ENCODE measurements around the gene TRIP12. TPM values are rescaled to one million over a fixed set of nuclear protein-coding genes. Genes with fewer than 3 reads are reported as not detected.
"Not testable (repeated sequence)": the region's sequence is repeated elsewhere in the genome, so short reads cannot be mapped to it uniquely, and the experiment has no call there.

Gene TRIP12
- total and polyA plus RNA-seq, 2 of the 13 experiments (the other 11 are each of a cell fraction or from before 2014, with no cell fraction given), result 72.1 to 153 TPM

DNA sequence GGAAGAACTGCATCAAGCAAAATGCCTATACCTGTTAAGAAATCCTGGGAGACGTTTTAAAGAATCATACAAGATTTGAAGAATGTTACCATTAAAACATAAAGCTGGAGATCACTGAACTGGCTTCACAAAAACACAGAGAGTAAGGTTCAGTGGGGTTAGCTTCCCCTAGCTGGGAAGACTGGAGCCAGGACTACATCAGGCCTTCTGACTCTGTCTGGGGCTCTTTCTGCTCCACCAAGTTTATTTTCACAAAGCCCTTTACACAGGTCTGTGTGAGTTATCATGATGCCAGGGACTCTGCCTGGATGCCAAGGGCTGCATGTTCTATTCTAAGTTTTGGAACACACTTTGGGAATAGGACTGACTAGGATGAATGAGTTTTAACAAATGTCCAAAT, 160.1 kb downstream of the TRIP12 start:
- FAIRE-seq, result no peak
- Histone ChIP-seq H2AFZ (ENCODE audit: low read length) (no peak overlapping the region), H3K9me3 (ENCODE audit: low read length) (no peaks in the 10 kb centered on the region), H3K9ac (ENCODE audit: insufficient read depth, low read depth, low read length) (no peak overlapping the region), H3K27me3 (ENCODE audit: control insufficient read depth in 1 of 2, insufficient read depth in 2 of 2, low read length in 2 of 2) (no peaks in the 10 kb centered on the region), H3K4me2 (ENCODE audit: low read depth, low read length) (no peak overlapping the region), H3K36me3 (replicated peaks in 1 of 2; ENCODE audit: control insufficient read depth in 1 of 2, insufficient read depth in 2 of 2, low read length in 2 of 2) (peaks cover 2 to 24% of the 10 kb centered on the region in 2 experiments; a peak in 4 of 5 replicates), H3K4me1 (ENCODE audit: insufficient read depth, low read length) (no peaks in the 10 kb centered on the region; the same call in 1 of the 2 replicates), H3K4me3 (replicated peaks in 1 of 3; ENCODE audit: insufficient read depth in 1 of 3, low read depth in 2 of 3, low read length in 3 of 3) (no peak overlapping the region), H4K20me1 (ENCODE audit: insufficient read depth, low read length) (no peaks in the 10 kb centered on the region), H3K27ac (ENCODE audit: extremely low read length, insufficient read depth, low read length) (no peak overlapping the region), H3K79me2 (ENCODE audit: insufficient read depth, low read length) (no peaks in the 10 kb centered on the region)
- peak; percentile 51 for ATAC-seq
- 46% methylated on average over 1 of the region's 1 CpG for WGBS (ENCODE audit: low lambda C conversion rate)
- DNase-seq (ENCODE audit: low spot score), result no peak
- BruUV-seq (replicated peaks), result no TSS peak
- CTCF ChIA-PET (ENCODE audit: low intra/inter-chr PET ratio, low total read pairs), result no interaction called here
- intact Hi-C loops (cut with micrococcal nuclease; ENCODE audit: unreplicated experiment) (no loop called here), in situ Hi-C loops (cut with HindIII; ENCODE audit: extremely low pct_ligation_motif_present, low pct_unique_long_range_greater_than_20kb) (no loop called here)
- TF ChIP-seq ZMAT3 (CRISPR knock-in tag; conservative IDR thresholded peaks at IDR 0.05) (no peak), NR2F1 (CRISPR knock-in tag; IDR thresholded peaks at IDR 0.05) (no peak), TCF7 (IDR thresholded peaks at IDR 0.05; ENCODE audit: low read depth) (no peak), ZHX1 (CRISPR knock-in tag; IDR thresholded peaks at IDR 0.05; ENCODE audit: low read depth) (no peak), ZNF788 (CRISPR knock-in tag; IDR thresholded peaks at IDR 0.05; ENCODE audit: borderline replicate concordance) (no peak), FIP1L1 (IDR thresholded peaks at IDR 0.05; ENCODE audit: borderline replicate concordance, insufficient read depth, low read depth, low read length) (no peak), HCFC1 (IDR thresholded peaks at IDR 0.05; ENCODE audit: low read depth, low read length) (no peak), ZNF263 (CRISPR knock-in tag; IDR thresholded peaks at IDR 0.05) (no peak), YY1 (IDR thresholded peaks at IDR 0.05; ENCODE audit: insufficient read depth, insufficient replicate concordance, low read depth, low read length) (no peak), ESRRA (CRISPR knock-in tag; IDR thresholded peaks at IDR 0.05; ENCODE audit: low read depth) (no peak)
- POLR2A ChIA-PET, result no interaction called here

DNA sequence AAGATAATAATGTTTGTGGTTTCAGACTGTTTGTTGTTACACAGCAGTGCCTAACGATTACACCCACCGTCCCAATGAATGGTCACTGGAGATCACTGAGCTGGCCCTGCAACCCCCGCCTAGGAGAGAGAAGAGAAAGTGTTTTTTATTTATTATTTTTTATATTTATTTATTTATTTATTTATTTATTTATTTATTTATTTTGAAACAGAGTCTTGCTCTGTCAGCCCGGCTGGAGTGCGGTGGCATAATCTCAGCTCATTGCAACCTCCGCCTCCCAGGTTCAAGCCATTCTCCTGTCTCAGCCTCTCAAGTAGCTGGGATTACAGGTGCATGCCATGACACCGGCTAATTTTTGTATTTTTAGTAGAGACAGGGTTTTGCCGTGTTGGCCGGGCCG, 164.3 kb downstream of the TRIP12 start:
- H3K27me3 ChIP-seq (ENCODE audit: control insufficient read depth in 1 of 2, insufficient read depth in 2 of 2, low read length in 2 of 2); ATAC-seq; H2AFZ ChIP-seq (ENCODE audit: low read length); intact Hi-C loops (cut with micrococcal nuclease; ENCODE audit: unreplicated experiment); CTCF ChIA-PET (ENCODE audit: low intra/inter-chr PET ratio, low total read pairs); H3K9me3 ChIP-seq (ENCODE audit: low read length); H3K27ac ChIP-seq (ENCODE audit: extremely low read length, insufficient read depth, low read length); in situ Hi-C loops (cut with HindIII; ENCODE audit: extremely low pct_ligation_motif_present, low pct_unique_long_range_greater_than_20kb); H3K79me2 ChIP-seq (ENCODE audit: insufficient read depth, low read length); DNase-seq (ENCODE audit: low spot score); POLR2A ChIA-PET; H3K4me3 ChIP-seq (replicated peaks in 1 of 3; ENCODE audit: insufficient read depth in 1 of 3, low read depth in 2 of 3, low read length in 3 of 3); H3K4me2 ChIP-seq (ENCODE audit: low read depth, low read length); H3K36me3 ChIP-seq (replicated peaks in 1 of 2; ENCODE audit: control insufficient read depth in 1 of 2, insufficient read depth in 2 of 2, low read length in 2 of 2); BruUV-seq (replicated peaks); H4K20me1 ChIP-seq (ENCODE audit: insufficient read depth, low read length); FAIRE-seq; H3K9ac ChIP-seq (ENCODE audit: insufficient read depth, low read depth, low read length): not testable (repeated sequence)
- H3K4me1 ChIP-seq (ENCODE audit: insufficient read depth, low read length), result peaks cover 14% of the 10 kb centered on the region
- WGBS (ENCODE audit: low lambda C conversion rate), result 91% methylated on average over 10 of the region's 10 CpGs
